Activated CD4-positive, alpha-beta T cell treated with anti-CD3 and anti-CD28 coated beads, Interleukin-2, amount 50 U/mL, for 1 hour (primary cell): Measurements from ENCODE around the gene ARID1B.

ENCODE experiments used
- DNase-seq: peaks from one replicate; pipeline ENCODE4 v3.0.0-alpha.2; 2020

Gene ARID1B

GRCh38 chr6:156794546-156795354 lies 17.6 kb downstream of the ARID1B start:
- no peak for DNase-seq

GRCh38 chr6:156795825-156796224 lies 18.6 kb downstream of the ARID1B start:
- no peak for DNase-seq

- no peak for DNase-seq
Measured at GRCh38 chr6:156796627-156797026, 19.4 kb downstream of the ARID1B start.

GRCh38 chr6:156797901-156798735 lies 20.9 kb downstream of the ARID1B start:
- DNase-seq: no peak

- no peak for DNase-seq
Measured at GRCh38 chr6:156801712-156802111, 24.5 kb downstream of the ARID1B start.

- DNase-seq: no peak
Measured at GRCh38 chr6:156803353-156803752, 26.2 kb downstream of the ARID1B start.

- DNase-seq: no peak
Measured at GRCh38 chr6:156804402-156804801, 27.2 kb downstream of the ARID1B start.

- DNase-seq: no peak
Measured at GRCh38 chr6:156806155-156806554, 29.0 kb downstream of the ARID1B start.

- DNase-seq: no peak
Measured at GRCh38 chr6:156807028-156807427, 29.9 kb downstream of the ARID1B start.

- DNase-seq: no peak
Measured at GRCh38 chr6:156807795-156808194, 30.6 kb downstream of the ARID1B start.

- DNase-seq: no peak
Measured at GRCh38 chr6:156808287-156808686, 31.1 kb downstream of the ARID1B start.

- no peak for DNase-seq
Measured at GRCh38 chr6:156809034-156809433, 31.9 kb downstream of the ARID1B start.

GRCh38 chr6:156809446-156810178 lies 32.4 kb downstream of the ARID1B start:
- no peak for DNase-seq

GRCh38 chr6:156814036-156814581 lies 36.9 kb downstream of the ARID1B start:
- no peak for DNase-seq

- DNase-seq: no peak
Measured at GRCh38 chr6:156816505-156816904, 39.3 kb downstream of the ARID1B start.

GRCh38 chr6:156820089-156820798 lies 43.1 kb downstream of the ARID1B start:
- no peak for DNase-seq

GRCh38 chr6:156821707-156822106 lies 44.5 kb downstream of the ARID1B start:
- no peak for DNase-seq

GRCh38 chr6:156822747-156823206 lies 45.6 kb downstream of the ARID1B start:
- DNase-seq: no peak

- no peak for DNase-seq
Measured at GRCh38 chr6:156824142-156824541, 47.0 kb downstream of the ARID1B start.

- no peak for DNase-seq
Measured at GRCh38 chr6:156825475-156825874, 48.3 kb downstream of the ARID1B start.

GRCh38 chr6:156826290-156826955 lies 49.2 kb downstream of the ARID1B start:
- no peak for DNase-seq

- no peak for DNase-seq
Measured at GRCh38 chr6:156827382-156827781, 50.2 kb downstream of the ARID1B start.
